DMS 273 (cell line): Measurements from ENCODE around the gene TMEM135.

ENCODE experiments used
- DNase-seq: peaks from one replicate; lab custom pipeline; 2025; ENCODE audit not compliant: unreplicated experiment; lab: John Stamatoyannopoulos, UW

The TMEM135 gene

GRCh38 chr11:87347441-87347840 lies 309.7 kb downstream of the TMEM135 start:
- DNase-seq, result no peak

GRCh38 chr11:87347854-87348253 lies 310.1 kb downstream of the TMEM135 start:
- no peak for DNase-seq

- no peak for DNase-seq
Observed at GRCh38 chr11:87351676-87352075, 313.9 kb downstream of the TMEM135 start.

- DNase-seq, result peak; percentile 83
Observed at GRCh38 chr11:87352759-87353707, 315.3 kb downstream of the TMEM135 start.

- DNase-seq, result no peak
Observed at GRCh38 chr11:87353771-87354345, 316.1 kb downstream of the TMEM135 start.

- no peak for DNase-seq
Observed at GRCh38 chr11:87355596-87355995, 317.9 kb downstream of the TMEM135 start.

GRCh38 chr11:87356428-87356827 lies 318.7 kb downstream of the TMEM135 start:
- DNase-seq, result no peak

- DNase-seq, result no peak
Observed at GRCh38 chr11:87358461-87358860, 320.7 kb downstream of the TMEM135 start.

GRCh38 chr11:87359401-87359800 lies 321.7 kb downstream of the TMEM135 start:
- no peak for DNase-seq

- DNase-seq, result no peak
Observed at GRCh38 chr11:87361891-87362290, 324.2 kb downstream of the TMEM135 start.

GRCh38 chr11:87366346-87366745 lies 328.6 kb downstream of the TMEM135 start:
- no peak for DNase-seq

- DNase-seq, result no peak
Observed at GRCh38 chr11:87366763-87367405, 329.1 kb downstream of the TMEM135 start.

- DNase-seq, result no peak
Observed at GRCh38 chr11:87368151-87368550, 330.4 kb downstream of the TMEM135 start.

- peak; percentile 1 for DNase-seq
Observed at GRCh38 chr11:87368858-87369480, 331.2 kb downstream of the TMEM135 start.

- no peak for DNase-seq
Observed at GRCh38 chr11:87369888-87370287, 332.2 kb downstream of the TMEM135 start.

GRCh38 chr11:87372065-87372464 lies 334.3 kb downstream of the TMEM135 start:
- DNase-seq, result no peak
